Hematopoietic multipotent progenitor cell treated with erythropoietin and hydrocortisone succinate and interleukin-3 and kit ligand, for 8 days (in vitro differentiated cells): ENCODE data around the gene CFAP46.
"Not testable (repeated sequence)": the region's sequence is repeated elsewhere in the genome, so short reads cannot be mapped to it uniquely, and the experiment has no call there.

Source experiments
- DNase-seq: peaks from one replicate; pipeline ENCODE4 v3.0.0-alpha.2; 2015

The CFAP46 gene

DNA sequence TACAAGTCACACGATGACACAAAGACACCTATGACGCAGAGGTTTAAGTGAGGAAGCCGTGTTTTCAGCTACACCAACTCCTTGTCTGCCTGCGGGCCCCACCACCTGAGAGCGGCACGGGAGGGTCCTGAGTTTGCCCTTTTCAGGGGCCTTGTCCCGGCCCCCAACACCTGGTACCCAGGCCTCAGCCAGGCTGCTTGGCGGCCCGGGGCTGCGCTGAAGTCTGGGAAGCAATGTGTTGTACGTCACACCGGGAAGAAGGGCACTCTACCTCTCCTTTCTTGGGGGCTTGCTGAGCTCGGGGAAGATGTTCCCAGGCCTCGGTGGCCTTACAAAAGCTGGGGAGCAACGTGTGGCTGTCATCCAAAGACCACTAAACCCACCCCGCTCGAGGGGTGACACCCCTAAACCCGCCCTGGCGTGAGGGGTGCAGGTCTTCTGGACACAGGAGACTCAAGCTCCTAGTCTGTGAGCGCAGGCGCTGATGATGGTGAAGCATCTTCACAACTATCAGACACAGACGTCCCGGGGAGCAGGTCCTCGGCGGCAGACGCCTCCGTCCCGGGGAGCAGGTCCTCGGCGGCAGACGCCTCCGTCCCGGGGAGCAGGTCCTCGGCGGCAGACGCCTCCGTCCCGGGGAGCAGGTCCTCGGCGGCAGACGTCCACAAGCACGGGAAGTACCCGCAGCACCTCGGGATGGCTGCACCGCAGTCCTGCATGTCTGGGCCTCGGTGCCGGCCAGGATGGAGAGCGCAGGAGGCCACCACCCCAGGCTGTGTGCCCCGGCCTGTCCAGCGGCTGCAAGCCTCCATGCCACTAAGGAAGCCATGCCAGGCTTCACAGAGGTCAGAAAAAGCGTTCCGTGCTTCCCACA, 15.4 kb downstream of the CFAP46 start:
- no peak for DNase-seq

DNA sequence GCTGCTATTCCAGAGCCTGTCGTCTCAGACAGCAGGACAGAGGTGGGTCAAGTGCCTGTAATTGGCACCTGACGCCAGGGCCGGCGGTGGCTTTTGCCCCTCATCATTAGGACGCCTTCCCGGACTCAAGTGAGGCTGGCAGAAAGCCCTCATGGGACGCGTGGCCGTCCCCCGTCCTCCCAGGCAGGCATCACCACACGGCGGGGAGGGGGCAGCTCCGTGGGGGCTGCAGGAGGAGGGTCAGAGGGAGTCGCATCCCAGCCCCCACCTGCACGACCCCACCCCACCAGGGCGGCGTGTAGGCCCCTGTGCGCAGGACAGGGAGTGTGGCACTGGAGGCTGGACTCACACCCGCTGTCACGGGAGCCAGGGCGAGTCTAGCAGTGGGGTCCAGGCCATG, 16.3 kb downstream of the CFAP46 start:
- no peak for DNase-seq

DNA sequence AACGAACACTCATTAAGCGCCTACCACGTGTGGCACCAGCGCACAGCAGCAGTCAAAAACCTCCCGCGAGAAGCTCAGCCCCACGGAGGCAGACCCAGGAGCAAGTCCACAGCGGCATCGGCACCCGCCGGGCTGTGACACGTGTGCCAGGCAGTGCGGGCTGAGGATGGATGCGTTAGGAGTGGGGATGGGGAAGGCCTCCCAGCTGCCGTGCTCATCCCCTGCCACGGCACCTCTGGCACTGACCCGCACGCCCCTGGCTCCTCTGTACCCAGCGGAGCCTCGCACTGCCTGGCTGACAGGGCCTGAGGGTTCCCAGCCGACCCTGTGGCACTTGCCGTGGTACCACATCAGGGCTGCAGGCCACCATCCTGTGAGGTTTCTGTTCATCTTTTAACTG, 16.8 kb downstream of the CFAP46 start:
- DNase-seq, result no peak

DNA sequence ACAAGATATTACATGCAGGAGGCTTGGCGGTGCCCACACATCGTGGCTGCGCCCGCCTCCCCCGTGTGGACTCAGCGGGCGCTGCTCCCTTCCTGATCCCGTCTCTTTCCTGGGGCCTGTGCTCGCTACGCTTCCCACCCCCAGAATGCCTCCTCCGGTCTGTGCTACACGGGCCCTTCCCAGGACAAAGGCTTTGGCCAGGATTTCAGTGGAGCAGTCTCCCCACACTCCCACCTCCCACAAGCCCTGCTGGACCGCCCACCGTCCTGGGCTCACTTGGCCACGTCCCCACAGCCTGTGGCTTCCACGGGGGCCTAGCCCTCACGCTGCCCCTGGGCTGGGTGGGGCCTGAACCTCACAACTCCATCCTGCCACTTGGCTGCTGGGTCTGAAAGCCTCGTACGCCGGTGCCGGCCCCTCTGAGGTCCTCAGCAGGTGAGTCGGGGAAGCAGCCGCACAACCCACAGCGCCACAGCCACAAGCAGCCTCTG, 17.3 kb downstream of the CFAP46 start:
- DNase-seq, result no peak

DNA sequence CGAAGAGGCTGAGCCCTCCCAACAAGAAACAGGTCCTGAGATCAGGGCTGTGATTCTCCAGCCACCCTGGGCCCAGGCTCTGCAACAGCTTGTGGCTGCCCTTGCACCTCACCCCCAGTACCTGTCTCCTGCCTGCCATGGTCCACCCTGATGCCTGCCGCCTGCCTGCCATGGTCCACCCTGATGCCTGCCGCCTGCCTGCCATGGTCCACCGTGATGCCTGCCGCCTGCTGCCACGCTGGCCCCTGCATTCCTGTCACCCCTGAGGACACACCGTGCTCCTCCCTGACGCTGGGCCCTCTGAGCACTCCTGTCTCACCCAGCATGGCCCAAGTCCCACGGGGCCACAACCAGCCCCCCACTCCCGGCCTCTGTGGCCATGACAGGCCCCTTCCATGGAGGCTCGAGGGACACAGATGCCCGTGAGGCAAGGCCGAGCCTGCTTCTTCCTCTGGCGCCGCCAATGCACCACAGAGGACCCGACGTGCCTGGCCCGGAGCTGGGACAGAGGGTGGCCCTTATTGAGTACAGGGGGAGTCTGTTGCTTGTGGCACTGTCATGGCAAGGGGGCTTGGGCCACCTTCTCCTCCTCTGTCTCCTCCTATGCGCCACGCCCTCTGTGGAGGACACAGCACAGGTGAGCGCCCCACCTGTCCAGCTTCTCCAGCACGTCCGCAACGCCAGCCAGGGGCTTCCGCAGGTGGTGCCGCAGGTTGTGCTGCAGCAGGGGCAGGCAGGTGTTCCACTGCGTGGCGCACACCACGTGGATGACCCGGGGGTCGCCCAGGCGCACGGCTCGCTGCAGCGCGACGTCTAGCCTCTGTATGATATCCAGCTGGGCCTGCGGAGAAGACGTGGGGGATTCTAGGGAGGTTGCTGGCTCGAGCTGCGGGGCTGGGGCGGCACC, 18.1 kb downstream of the CFAP46 start:
- DNase-seq, result no peak

DNA sequence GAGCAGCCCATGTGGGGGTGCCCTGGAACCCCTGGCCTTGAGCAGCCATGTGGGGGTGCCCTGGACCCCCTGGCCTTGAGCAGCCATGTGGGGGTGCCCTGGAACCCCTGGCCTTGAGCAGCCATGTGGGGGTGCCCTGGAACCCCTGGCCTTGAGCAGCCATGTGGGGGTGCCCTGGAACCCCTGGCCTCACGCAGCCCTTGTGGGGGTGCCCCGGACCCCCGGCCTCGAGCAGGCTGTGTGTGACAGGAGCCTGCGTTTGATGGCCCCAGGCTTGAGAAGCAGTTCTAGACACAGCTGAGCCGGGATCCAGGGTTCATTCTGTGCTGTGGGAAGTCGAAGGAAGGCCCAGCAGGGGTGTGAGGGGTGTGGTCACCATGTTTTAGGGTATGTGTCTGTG, 19.0 kb downstream of the CFAP46 start:
- DNase-seq, result not testable (repeated sequence)

DNA sequence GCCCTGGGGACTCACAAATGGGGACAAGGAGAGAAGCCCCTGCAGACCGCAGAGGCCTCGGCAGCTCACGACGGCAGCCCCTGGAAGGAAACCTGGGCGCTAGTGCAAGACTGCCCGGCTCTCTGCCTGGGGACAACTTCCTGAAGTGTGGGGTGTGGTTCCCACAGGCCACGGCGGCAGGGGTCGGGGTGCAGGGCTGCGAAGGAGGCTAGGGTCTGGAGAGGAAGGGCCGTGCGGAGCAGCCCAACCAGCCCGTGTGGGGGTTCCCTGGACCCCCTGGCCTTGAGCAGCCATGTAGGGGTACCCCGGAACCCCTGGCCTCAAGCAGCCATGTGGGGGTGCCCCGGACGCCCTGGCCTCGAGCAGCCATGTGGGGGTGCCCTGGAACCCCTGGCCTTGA, 19.5 kb downstream of the CFAP46 start:
- DNase-seq, result no peak

DNA sequence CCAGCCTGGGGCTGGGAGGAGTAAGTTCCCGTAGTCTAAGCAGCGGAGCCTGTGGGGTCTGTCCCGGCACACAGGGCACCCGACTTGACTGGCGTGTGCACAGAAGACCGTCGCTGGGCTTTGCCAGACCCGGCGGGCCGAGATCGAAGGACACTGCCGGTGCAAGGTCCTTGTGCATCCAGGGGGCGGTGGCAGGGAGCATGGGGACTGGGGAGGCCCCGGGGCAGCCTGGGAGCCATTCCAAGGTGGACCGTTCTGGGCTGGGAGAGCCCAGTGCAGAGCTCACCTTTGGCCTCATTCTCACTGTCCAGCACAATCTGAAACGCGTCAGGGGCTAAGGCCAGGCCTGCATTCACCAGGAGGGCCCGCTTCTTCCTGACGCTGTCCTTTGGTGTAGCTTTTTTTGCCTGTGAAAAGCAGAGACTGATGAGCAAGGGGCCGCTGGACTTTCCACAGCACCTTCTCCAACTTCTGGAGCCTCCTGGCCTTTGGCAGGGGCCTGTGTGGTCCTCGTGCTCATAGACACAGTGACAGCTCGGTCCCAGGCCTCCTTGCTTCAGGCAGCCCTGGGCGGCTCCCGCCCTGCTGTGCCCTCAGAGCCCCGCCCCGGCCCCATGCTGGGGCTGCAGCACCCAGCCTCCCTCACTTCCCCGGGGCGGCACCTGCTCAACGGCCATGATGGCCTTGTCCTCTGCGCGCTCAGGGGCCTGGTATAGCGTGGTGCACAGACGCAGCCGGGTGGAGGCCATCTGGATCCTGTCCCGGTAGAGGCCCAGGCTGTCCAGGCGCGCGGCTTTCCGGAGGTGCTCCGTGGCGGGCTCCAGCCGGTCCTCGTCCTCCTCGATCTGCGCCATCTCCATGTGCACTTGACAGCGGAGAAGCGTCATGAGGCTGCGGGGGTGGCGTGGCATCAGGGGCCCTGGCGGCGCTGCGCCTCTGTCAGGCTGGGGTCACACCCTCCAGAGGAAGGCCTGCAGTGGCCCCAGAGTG, 20.3 kb downstream of the CFAP46 start:
- DNase-seq, result no peak

DNA sequence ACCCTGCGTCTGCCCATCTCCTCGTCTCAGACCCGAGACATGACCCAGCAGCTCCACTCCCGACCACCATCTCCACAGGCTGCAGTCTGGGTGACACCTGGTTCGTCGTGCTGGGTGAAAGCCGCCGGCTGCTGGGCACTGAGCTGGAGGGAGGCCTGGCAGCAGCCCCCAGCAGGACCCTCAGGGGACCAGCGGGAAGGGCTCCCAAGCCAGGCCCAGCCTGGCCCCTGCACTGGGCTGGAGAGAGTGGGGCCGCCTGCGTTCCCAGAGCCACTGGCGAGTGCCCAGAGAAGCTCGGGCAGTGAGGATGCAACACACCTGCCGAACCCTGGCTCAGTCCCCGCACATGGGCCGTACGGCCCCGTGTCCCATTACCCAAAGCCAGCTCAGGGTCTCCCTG, 21.3 kb downstream of the CFAP46 start:
- no peak for DNase-seq

DNA sequence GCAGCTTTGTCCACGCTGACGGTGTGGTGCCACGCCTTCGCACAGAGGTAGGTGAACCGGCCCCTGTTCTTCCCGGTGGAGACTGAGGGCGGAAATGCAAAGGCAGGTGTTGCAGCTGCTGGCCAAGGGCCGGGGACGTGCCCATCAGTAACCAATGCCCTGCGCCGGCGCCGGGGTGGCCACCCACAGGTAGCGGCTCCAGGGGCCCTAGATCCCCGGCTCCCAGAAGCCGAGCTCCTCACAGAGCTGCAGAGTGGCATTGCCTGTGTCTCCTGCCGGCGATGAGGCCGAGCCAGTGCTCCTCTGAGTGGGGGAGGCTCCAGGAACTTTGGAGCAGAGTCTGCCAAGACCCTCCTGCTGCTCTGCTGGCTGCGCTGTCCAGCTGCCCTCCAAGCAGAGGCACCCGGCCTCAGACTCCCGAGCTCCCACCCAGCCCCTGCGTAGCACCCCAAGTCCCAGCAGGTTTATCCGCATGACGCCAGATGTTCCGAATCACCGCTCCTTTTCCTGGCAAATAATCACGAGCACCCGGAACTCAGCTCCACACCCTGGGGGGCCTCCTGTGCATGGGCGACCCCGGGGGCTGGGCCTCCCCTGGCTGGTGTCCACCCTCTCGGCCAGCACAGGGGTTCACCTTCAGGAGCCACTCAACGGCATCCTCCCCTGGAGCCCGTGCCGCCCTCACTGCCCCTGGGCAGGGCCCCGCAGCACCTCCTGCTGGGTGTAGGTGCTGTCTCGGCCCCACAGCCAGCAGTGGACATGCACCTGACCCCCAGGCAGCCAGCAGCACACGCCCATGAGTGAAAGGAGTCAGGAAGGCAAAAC, 22.1 kb downstream of the CFAP46 start:
- no peak for DNase-seq

DNA sequence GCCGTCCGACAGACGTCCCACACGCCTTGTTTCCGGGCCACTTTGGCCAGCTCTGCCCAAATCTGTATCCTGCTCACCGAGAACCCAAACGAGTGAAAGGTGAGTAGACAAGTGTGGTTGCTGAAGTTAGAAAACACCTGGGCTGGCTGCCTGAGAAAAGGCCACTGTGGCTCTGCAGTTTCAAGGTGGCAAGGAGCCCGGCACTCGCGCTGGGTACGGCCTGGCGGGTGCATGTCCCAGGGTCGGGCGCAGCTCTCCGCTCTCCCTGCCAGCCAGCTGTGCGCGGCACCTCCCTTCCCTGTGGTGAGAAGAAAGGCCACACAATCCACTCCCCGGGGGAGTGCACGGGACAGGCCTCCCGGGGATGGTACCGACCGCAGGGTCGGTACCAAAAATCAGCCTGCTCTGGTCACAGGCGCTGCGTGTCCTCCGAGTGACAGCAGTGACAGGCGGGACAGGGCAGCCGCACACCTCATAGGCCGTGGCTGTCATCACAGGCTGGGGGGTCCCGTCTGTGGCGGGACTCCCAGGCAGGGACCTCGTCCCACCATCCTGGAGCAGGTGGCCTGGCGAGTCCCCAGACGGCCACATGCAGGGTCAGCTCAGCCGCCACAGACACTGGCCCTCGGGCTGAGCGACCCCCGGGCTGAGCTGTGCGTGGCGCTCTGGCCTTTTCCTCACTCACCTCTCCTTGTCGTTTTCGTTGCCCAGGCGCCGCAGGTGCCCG, 22.8 kb downstream of the CFAP46 start:
- DNase-seq, result no peak

DNA sequence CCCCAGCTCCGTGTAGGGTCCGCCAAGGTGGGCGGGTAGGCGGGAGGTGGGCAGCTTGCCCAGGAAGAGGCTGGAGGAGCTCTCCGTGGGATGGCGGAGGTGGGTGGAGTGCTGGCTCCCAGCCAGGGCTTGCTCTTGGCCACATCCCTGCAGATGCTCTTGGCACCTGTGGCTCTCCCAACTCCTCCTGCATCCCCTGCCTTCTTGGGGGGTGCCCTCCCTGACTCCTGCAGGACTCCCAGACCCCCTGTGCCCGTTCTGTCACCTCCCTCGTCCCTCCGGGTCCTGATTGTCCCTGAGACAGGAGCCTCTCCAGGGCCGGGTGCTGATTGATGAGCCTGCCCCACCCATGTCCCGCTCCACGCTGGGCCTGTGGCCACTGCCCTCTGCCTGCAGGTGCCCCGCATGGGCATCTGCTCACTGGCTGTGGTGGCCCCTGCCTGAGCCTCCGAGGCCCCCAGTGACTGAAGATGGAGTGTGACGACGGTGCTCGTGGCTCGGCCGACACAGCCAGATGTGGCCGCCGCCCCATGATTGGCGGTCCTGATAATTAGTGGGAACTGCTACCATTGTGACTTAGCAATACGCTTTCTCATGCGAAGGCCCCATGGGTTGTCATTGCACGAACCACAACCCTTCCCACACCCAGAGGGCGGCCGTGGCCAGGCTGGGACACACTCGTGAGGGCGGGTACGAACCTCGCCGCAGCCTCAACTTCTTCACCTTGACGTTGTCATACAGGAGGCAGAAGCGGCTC, 23.6 kb downstream of the CFAP46 start:
- DNase-seq, result no peak

DNA sequence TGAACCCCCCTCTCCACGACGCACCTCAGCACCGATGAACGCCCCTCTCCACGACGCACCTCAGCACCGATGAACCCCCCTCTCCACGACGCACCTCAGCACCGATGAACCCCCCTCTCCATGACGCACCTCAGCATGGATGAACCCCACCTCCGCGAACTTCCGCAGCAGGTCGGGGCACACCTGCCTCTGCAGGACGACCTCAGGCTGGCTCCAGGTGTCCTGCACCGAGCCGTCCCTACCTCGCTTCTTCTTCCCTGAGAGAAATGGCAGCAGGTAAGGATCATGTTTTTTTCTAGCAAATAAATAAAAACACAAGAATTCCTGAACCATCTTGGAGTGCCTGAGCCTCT, 24.1 kb downstream of the CFAP46 start:
- no peak for DNase-seq

DNA sequence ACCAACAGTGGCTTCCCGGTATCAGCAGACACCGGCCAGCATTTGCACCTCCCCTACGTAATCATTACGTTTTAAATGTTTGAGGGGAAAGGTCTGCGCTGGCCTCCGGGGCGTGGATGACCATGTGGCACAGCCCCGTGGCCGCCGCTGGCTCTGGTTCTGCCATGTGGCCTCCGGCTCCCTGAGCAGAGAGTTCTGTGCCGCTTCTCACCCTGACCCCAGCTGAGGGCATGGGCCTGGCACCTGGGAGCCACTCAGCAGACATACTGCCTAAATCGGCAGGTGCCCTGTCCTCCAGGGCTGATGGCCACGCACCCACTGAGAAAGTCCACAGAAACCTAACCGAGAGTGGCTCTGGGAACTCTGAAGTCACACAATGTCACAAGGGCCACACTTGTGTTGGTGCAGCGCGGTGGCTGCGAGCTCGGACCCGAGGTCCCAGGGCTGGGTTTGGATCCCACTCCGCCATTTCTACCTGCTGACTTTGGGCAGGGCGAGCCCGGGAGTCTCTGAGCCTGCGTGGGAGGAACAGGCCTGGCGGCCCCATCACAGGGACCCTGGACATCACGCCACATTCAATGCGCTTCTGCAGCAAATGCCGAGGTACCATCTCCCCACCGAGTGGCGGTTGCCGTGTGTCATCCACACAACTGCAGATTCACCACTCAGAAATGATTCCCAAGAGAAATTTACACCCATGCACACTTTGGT, 25.3 kb downstream of the CFAP46 start:
- no peak for DNase-seq

DNA sequence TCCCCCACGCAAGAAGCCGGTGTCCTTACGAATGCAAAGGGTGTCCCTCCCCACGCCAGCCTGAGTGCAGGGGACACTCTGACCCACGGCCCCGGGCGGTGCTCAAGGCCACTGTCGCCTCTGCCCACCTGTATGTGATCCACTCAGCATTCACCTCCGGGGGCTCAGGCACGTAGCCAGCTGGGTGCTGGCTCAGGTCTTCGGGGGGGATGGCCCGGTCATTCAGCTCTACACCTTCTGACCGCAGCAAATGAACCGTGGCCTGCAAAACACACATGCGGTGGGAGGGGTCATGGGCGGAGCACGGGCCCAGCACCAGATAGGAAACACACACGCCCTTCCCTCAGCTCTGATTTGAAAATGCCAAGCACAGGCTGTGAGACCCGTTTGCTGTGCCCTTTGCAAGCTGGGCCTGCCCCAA, 25.9 kb downstream of the CFAP46 start:
- DNase-seq, result no peak

DNA sequence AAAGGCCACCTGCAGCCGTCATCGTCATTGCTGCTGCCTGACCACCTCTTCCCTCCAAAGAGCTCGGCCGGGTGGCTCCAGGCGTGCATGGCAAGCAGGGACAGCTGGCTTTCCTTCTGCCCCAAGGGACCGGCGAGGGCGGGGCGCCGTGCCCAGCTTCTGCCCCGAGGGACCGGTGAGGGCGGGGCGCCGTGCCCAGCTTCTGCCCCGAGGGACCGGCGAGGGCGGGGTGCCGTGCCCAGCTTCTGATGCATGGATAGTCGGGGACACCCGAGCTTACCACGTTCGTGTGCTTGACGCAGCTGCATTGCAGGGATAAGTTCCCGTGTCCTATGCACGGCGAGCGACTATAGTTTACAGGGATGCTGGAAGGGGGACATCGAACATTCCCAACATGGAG, 27.0 kb downstream of the CFAP46 start:
- no peak for DNase-seq

DNA sequence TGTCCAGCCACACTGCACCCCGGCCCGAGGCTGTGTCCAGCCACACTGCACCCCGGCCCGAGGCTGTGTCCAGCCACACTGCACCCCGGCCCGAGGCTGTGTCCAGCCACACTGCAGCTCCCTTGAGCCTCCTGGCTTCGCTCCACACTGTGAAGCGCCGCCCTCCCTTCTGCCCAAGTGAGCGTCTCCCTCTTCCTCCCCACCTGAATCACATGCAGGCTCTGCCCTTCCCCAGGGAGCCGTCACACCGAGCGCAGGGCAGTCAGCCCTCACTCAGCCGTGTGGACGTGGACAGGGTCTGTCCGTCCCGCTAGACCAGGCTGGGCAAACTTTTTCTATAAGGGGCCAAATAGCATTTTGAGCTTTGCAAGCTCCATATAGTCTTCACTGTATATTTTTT, 27.6 kb downstream of the CFAP46 start:
- no peak for DNase-seq

DNA sequence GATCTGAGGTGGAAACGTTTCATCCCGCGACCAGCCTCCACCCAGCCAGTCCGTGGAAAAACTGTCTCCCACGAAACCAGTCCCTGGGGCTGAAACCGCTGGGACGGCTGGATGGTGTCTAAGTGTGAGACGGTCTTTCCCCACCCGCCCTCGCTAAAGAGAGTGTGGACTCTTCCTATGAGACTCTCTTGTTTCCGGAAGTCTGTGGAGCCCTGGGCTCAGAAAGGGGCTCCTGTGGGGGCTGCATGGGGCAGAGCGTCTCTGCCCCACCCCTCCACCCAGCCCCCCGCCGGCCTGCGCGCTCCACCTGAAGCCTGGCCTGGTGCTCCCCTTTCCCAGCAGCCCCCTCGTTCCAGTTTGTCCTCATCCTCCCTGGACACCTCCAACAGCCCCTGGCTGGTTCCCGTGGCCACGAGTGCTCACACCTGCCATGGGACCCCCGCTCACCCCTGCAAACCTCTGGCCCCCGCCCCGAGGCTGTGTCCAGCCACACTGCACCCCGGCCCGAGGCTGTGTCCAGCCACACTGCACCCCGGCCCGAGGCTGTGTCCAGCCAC, 28.7 kb downstream of the CFAP46 start:
- DNase-seq, result no peak
